DOHH2 (cell line): ENCODE measurements around the gene GBA2.

Experiments
- H3F3A ChIP-seq: fragments of 200-600 bp; sonication (generic), shearing (Covaris generic); 2 replicates; pipeline ENCODE4 v1.6.0; 2016; ENCODE audit warnings: antibody characterized with exemption, mild to moderate bottlenecking; ENCODE audit not compliant: control insufficient read depth, insufficient read depth
- H3K27ac ChIP-seq: fragments of 200-600 bp; sonication (generic); 2 replicates; pipeline ENCODE4 v1.5.1; 2014; ENCODE audit warnings: low read depth, mild to moderate bottlenecking, low read length, moderate library complexity
- H3K27me3 ChIP-seq: fragments of 200-600 bp; sonication (generic); 2 replicates; pipeline ENCODE4 v1.6.1; 2014; ENCODE audit warnings: mild to moderate bottlenecking, low read length, mixed read lengths; ENCODE audit not compliant: control insufficient read depth
- H3K36me3 ChIP-seq: fragments of 200-600 bp; sonication (generic); 2 replicates; pipeline ENCODE4 v1.6.1; 2014; ENCODE audit warnings: mild to moderate bottlenecking, low read length, moderate library complexity, mixed read lengths; ENCODE audit not compliant: control insufficient read depth
- H3K4me1 ChIP-seq: fragments of 200-600 bp; sonication (generic); 2 replicates; pipeline ENCODE4 v1.6.1; 2014; ENCODE audit warnings: mild to moderate bottlenecking, low read length, mixed read lengths; ENCODE audit not compliant: control insufficient read depth
- H3K4me2 ChIP-seq: fragments of 200-600 bp; sonication (generic); 2 replicates; pipeline ENCODE4 v1.6.0; 2014; ENCODE audit warnings: mild to moderate bottlenecking, low read length, moderate library complexity
- H3K4me3 ChIP-seq: fragments of 200-600 bp; sonication (generic); 2 replicates; pipeline ENCODE4 v1.5.1; 2014; ENCODE audit warnings: mild to moderate bottlenecking, low read length, mixed read lengths
- H3K79me2 ChIP-seq: fragments of 200-600 bp; sonication (generic); 2 replicates; pipeline ENCODE4 v1.6.1; 2014; ENCODE audit warnings: mild to moderate bottlenecking, low read length, mixed read lengths; ENCODE audit not compliant: control insufficient read depth
- H3K9me2 ChIP-seq: fragments of 200-600 bp; sonication (generic); replicated peaks from 2 replicates; pipeline ENCODE4 v1.6.1; 2014; ENCODE audit warnings: mild to moderate bottlenecking, low read length, mixed read lengths; ENCODE audit not compliant: control insufficient read depth
- H3K9me3 ChIP-seq: fragments of 200-600 bp; sonication (generic); 2 replicates; pipeline ENCODE4 v1.6.1; 2014; ENCODE audit warnings: antibody characterized with exemption, low read length, mixed read lengths; ENCODE audit not compliant: control insufficient read depth, insufficient read depth
- H4K20me1 ChIP-seq: fragments of 200-600 bp; sonication (generic); 2 replicates; pipeline ENCODE4 v1.6.0; 2014; ENCODE audit warnings: low read depth, mild to moderate bottlenecking, antibody characterized with exemption, low read length, moderate library complexity; ENCODE audit not compliant: control insufficient read depth, insufficient read depth
- EZH2phosphoT487 ChIP-seq: fragments of 200-600 bp; sonication (generic); IDR thresholded peaks from 2 replicates; pipeline ENCODE4 v1.6.1; 2017; ENCODE audit warnings: borderline replicate concordance, mild to moderate bottlenecking, antibody characterized with exemption, low read length, moderate library complexity, mixed read lengths
- TF ChIP-seq, protein P1 (sequence below): fragments of 200-600 bp; sonication (generic); IDR thresholded peaks from one replicate; pipeline ENCODE4 v1.5.1; 2014; ENCODE audit warnings: antibody characterized with exemption, mild to moderate bottlenecking, low read depth, low read length; ENCODE audit not compliant: poor library complexity, severe bottlenecking

The GBA2 gene

GRCh38 chr9:35729700-35730485 lies 19.1 kb downstream of the GBA2 start:
- H3K9me2 ChIP-seq, result no peaks in the 10 kb centered on the region
- H3K4me1 ChIP-seq, result peaks cover 61% of the 10 kb centered on the region

GRCh38 chr9:35729101-35729500 lies 19.9 kb downstream of the GBA2 start:
- H3K36me3 ChIP-seq, result peaks cover 42% of the 10 kb centered on the region
- peaks cover 71% of the 10 kb centered on the region for H3K79me2 ChIP-seq
- H3K4me1 ChIP-seq, result peaks cover 59% of the 10 kb centered on the region

More at GRCh38 chr9:35729700-35730485, 19.1 kb downstream of the GBA2 start:
- Histone ChIP-seq H3K36me3 (peaks cover 35% of the 10 kb centered on the region), H3K4me3 (peak overlapping the region; percentile 84), H4K20me1 (peaks cover 28% of the 10 kb centered on the region), H3K79me2 (peaks cover 71% of the 10 kb centered on the region), H3F3A (peaks cover 19% of the 10 kb centered on the region), H3K9me3 (no peaks in the 10 kb centered on the region), H3K27me3 (no peaks in the 10 kb centered on the region), H3K4me2 (peak overlapping the region; percentile 94), H3K27ac (peak overlapping the region; percentile 72)
- no peak for TF ChIP-seq EZH2phosphoT487
- TF ChIP-seq, protein P1, sequence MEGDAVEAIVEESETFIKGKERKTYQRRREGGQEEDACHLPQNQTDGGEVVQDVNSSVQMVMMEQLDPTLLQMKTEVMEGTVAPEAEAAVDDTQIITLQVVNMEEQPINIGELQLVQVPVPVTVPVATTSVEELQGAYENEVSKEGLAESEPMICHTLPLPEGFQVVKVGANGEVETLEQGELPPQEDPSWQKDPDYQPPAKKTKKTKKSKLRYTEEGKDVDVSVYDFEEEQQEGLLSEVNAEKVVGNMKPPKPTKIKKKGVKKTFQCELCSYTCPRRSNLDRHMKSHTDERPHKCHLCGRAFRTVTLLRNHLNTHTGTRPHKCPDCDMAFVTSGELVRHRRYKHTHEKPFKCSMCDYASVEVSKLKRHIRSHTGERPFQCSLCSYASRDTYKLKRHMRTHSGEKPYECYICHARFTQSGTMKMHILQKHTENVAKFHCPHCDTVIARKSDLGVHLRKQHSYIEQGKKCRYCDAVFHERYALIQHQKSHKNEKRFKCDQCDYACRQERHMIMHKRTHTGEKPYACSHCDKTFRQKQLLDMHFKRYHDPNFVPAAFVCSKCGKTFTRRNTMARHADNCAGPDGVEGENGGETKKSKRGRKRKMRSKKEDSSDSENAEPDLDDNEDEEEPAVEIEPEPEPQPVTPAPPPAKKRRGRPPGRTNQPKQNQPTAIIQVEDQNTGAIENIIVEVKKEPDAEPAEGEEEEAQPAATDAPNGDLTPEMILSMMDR, result peak; percentile 85

GRCh38 chr9:35728041-35728971 lies 20.7 kb downstream of the GBA2 start:
- Histone ChIP-seq H3K36me3 (peaks cover 50% of the 10 kb centered on the region), H3K27ac (peak overlapping the region; percentile 72), H3K9me2 (no peaks in the 10 kb centered on the region), H3K4me3 (peak overlapping the region; percentile 84), H4K20me1 (peaks cover 28% of the 10 kb centered on the region), H3K9me3 (no peaks in the 10 kb centered on the region), H3K4me2 (peak overlapping the region; percentile 94), H3F3A (peaks cover 13% of the 10 kb centered on the region), H3K79me2 (peaks cover 66% of the 10 kb centered on the region), H3K4me1 (peaks cover 51% of the 10 kb centered on the region), H3K27me3 (no peaks in the 10 kb centered on the region)
- no peak for TF ChIP-seq EZH2phosphoT487
- TF ChIP-seq, protein P1, result no peak

More at GRCh38 chr9:35729101-35729500, 19.9 kb downstream of the GBA2 start:
- H3K4me3 ChIP-seq, result peak overlapping the region; percentile 84
- H3F3A ChIP-seq, result peaks cover 19% of the 10 kb centered on the region
- H3K27ac ChIP-seq, result peak overlapping the region; percentile 72
- peak overlapping the region; percentile 94 for H3K4me2 ChIP-seq
- H3K9me2 ChIP-seq, result no peaks in the 10 kb centered on the region
- no peaks in the 10 kb centered on the region for H3K27me3 ChIP-seq
- H4K20me1 ChIP-seq, result peaks cover 28% of the 10 kb centered on the region
- TF ChIP-seq EZH2phosphoT487, result no peak
- TF ChIP-seq, protein P1, result no peak
- H3K9me3 ChIP-seq, result no peaks in the 10 kb centered on the region
